C4-2B (cell line): ENCODE results near the gene LRRC75A.

Source experiments
- ZFX ChIP-seq: fragments of 450-650 bp; IDR thresholded peaks from 2 replicates; pipeline ENCODE4 v1.6.1; 2017
- TF ChIP-seq, protein P1 (sequence below): fragments of 450-650 bp; conservative IDR thresholded peaks from 2 replicates; pipeline ENCODE4 v1.5.1; 2017; ENCODE audit warnings: mild to moderate bottlenecking

DNA sequence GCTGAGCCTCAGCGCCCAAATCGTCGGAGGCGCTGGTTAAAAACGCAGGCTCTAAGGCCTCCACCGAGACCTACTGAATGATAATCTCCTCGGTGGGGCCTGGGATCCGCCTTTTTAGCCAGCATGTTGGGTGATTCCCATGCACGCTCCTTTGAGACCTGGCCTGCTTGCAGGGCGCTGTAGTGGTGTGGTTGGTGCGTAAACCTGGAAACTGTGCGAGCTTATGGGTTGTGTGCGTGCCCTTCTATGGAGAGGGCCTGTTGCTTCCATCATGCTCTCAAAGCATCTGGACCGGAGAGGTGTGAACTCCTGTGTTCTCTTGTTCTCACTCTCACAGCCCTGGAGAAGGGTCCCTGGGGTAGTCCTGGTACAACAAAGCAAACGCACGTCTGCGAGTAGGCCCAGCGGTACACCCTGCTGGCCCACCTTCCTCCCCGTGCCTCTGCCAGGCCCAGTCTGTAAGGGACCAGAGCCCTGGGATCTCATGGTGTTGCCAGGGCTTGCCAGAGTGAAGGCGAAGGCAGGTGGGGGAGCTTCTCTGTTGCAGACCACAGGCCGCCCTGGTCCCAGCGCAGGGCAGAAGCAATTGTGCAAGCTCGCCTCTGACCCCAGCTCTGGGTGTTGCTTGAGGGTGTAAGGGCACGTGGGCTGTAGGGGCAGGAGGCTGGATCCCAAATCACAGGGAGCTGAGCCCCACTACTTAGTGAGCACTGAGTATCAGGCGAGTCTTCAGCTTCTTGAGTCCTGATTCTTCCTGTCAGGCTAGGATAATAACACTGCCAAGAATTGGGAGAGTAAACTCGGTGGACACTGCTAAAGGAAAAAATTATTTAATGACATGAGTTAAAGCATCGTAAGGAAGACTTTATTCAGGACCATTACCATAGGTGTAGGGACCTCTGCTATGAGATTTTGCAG, 879 bp upstream of the LRRC75A start:
- TF ChIP-seq, protein P1, sequence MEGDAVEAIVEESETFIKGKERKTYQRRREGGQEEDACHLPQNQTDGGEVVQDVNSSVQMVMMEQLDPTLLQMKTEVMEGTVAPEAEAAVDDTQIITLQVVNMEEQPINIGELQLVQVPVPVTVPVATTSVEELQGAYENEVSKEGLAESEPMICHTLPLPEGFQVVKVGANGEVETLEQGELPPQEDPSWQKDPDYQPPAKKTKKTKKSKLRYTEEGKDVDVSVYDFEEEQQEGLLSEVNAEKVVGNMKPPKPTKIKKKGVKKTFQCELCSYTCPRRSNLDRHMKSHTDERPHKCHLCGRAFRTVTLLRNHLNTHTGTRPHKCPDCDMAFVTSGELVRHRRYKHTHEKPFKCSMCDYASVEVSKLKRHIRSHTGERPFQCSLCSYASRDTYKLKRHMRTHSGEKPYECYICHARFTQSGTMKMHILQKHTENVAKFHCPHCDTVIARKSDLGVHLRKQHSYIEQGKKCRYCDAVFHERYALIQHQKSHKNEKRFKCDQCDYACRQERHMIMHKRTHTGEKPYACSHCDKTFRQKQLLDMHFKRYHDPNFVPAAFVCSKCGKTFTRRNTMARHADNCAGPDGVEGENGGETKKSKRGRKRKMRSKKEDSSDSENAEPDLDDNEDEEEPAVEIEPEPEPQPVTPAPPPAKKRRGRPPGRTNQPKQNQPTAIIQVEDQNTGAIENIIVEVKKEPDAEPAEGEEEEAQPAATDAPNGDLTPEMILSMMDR = no peak
- no peak; the same call in 1 of the 2 replicates for TF ChIP-seq ZFX
